Ascending aorta (tissue), 2 donors: ENCODE measurements around the gene SPEM3. TPM values are rescaled to one million over a fixed set of nuclear protein-coding genes. Genes with fewer than 3 reads are reported as not detected.

Source experiments
- DNase-seq, 2 donors: peaks; one replicate each; pipeline ENCODE4 v3.0.0-alpha.2; 2019; ENCODE audit warnings: low spot score in 2 of 2
- H3K27ac ChIP-seq, 2 donors: fragments of 200-600 bp; sonication (generic); one replicate each; pipeline ENCODE4 v1.5.1; 2016 to 2017; ENCODE audit warnings: mild to moderate bottlenecking in 1 of 2
- H3K27me3 ChIP-seq: fragments of 200-600 bp; sonication (generic); one replicate; pipeline ENCODE4 v1.5.1; 2017
- H3K36me3 ChIP-seq, 2 donors: fragments of 200-600 bp; sonication (generic); one replicate each; pipeline ENCODE4 v1.5.1; 2016
- H3K4me1 ChIP-seq, 2 donors: fragments of 200-600 bp; sonication (generic); one replicate each; pipeline ENCODE4 v1.5.1; 2016 to 2017; ENCODE audit warnings: mild to moderate bottlenecking in 1 of 2
- H3K4me3 ChIP-seq, 2 donors: fragments of 200-600 bp; sonication (generic); one replicate each; pipeline ENCODE4 v1.5.1; 2016 to 2017; ENCODE audit warnings: mild to moderate bottlenecking in 1 of 2
- H3K9me3 ChIP-seq, 2 donors: fragments of 200-600 bp; sonication (generic); one replicate each; pipeline ENCODE4 v1.5.1; 2016
- CTCF ChIP-seq, 3 experiments: fragments of 200-600 bp in 2 of 3; fragments of 450-650 bp in 1 of 3; sonication (generic) in 2 of 3; IDR thresholded peaks; one replicate each; pipeline ENCODE4 v1.5.1; 2016 to 2019; ENCODE audit warnings: antibody characterized with exemption in 3 of 3, mild to moderate bottlenecking in 1 of 3, moderate library complexity in 1 of 3
- intact Hi-C: fragments of 100-400 bp; cut with DNase I; formaldehyde crosslinking; loops from one replicate; pipeline ENCODE4 v1.15.1; 2023
- total RNA-seq: library from RNA; depleted of rRNA; stranded (reverse); fragments of >200 nt; gene quantifications from one replicate; pipeline ENCODE4 v1.1.0, GENCODE V29; 2016

SPEM3 gene
- total RNA-seq, 1 donor from 2014 or later = not detected

- TF ChIP-seq CTCF (IDR thresholded peaks at IDR 0.05) = no peak
- intact Hi-C loops = loop anchor here (2.0 kb wide), 1 partner anchor 20 kb away; no protein-coding TSS in a partner anchor
- peaks cover 0 to 3% of the 10 kb centered on the region in 2 donors for H3K36me3 ChIP-seq
- H3K4me1 ChIP-seq = peaks cover 14 to 40% of the 10 kb centered on the region in 2 donors
- H3K4me3 ChIP-seq = peak overlapping the region; percentile 100
- DNase-seq = no peak
- no peaks in the 10 kb centered on the region for H3K27me3 ChIP-seq
- H3K27ac ChIP-seq = peak overlapping the region; percentile 100
- no peaks in the 10 kb centered on the region for H3K9me3 ChIP-seq
Measured at GRCh38 chr17:7476951-7477350, 48.3 kb downstream of the SPEM3 start.

- Histone ChIP-seq H3K27me3 (no peaks in the 10 kb centered on the region), H3K36me3 (peaks cover 0 to 3% of the 10 kb centered on the region in 2 donors), H3K4me3 (peak overlapping the region; percentile 100), H3K4me1 (peaks cover 14 to 42% of the 10 kb centered on the region in 2 donors), H3K9me3 (no peaks in the 10 kb centered on the region), H3K27ac (peak overlapping the region; percentile 100)
- intact Hi-C loops = loop anchor here (2.0 kb wide), 1 partner anchor 21 kb away; no protein-coding TSS in a partner anchor
- no peak for TF ChIP-seq CTCF (IDR thresholded peaks at IDR 0.05)
- DNase-seq = no peak
Measured at GRCh38 chr17:7477392-7478275, 49.0 kb downstream of the SPEM3 start.

- no peak for TF ChIP-seq CTCF (IDR thresholded peaks at IDR 0.05)
- peak in 1 of 2 donors; percentile 81 for DNase-seq
- H3K36me3 ChIP-seq = peaks cover 0 to 3% of the 10 kb centered on the region in 2 donors
- peak overlapping the region; percentile 100 for H3K27ac ChIP-seq
- peaks cover 14 to 44% of the 10 kb centered on the region in 2 donors for H3K4me1 ChIP-seq
- no peaks in the 10 kb centered on the region for H3K27me3 ChIP-seq
- H3K4me3 ChIP-seq = peak overlapping the region; percentile 100
- H3K9me3 ChIP-seq = no peaks in the 10 kb centered on the region
- intact Hi-C loops = no loop called here
Measured at GRCh38 chr17:7478276-7479212, 49.9 kb downstream of the SPEM3 start.

GRCh38 chr17:7479213-7480088, 50.8 kb downstream of the SPEM3 start, which contains the start of gene ZBTB4:
TSS of gene ZBTB4 (minus strand) at chr17:7479631. CDS start at chr17:7466801, 12,830 bp downstream.
- Histone ChIP-seq H3K27ac (peak within 1 kb of the TSS; percentile 100), H3K27me3 (no peaks in the 10 kb centered on the region), H3K4me3 (peak within 1 kb of the TSS; percentile 100), H3K4me1 (peaks cover 14 to 44% of the 10 kb centered on the region in 2 donors), H3K36me3 (peaks cover 0 to 3% of the 10 kb centered on the region in 2 donors), H3K9me3 (no peaks in the 10 kb centered on the region)
- TF ChIP-seq CTCF (IDR thresholded peaks at IDR 0.05) = no peak
- peak in 1 of 2 donors; percentile 78 for DNase-seq
- intact Hi-C loops = loop anchor here (5.0 to 10.0 kb wide), 3 partner anchors 205 to 678 kb away; partner anchors contain the start of genes CYB5D1, NAA38, TMEM88 and TP53
